WERI-Rb-1 (cell line): Measurements from ENCODE around the gene MGAT3.

Experiments used
- DNase-seq: peaks from one replicate; pipeline ENCODE4 v3.0.0-alpha.2; 2020
- H3K27ac ChIP-seq: fragments of 250-450 bp; sonication (Bioruptor Pico); 2 replicates; pipeline ENCODE4 v1.5.1; 2020; ENCODE audit warnings: mild to moderate bottlenecking, moderate library complexity
- H3K27me3 ChIP-seq: fragments of 250-450 bp; sonication (Bioruptor Pico); 2 replicates; pipeline ENCODE4 v1.5.1; 2021; ENCODE audit warnings: mild to moderate bottlenecking, low read depth, moderate library complexity; ENCODE audit not compliant: insufficient read depth, severe bottlenecking
- H3K36me3 ChIP-seq: fragments of 250-450 bp; sonication (Bioruptor Pico); 2 replicates; pipeline ENCODE4 v1.5.1; 2020; ENCODE audit warnings: mild to moderate bottlenecking, moderate library complexity
- H3K4me3 ChIP-seq: 2 replicates; pipeline ENCODE4 v1.5.1; 2011; ENCODE audit warnings: low read depth, mild to moderate bottlenecking, control low read depth, low read length
- H3K9me3 ChIP-seq: fragments of 250-450 bp; sonication (Bioruptor Pico); 2 replicates; pipeline ENCODE4 v1.5.1; 2021; ENCODE audit warnings: mild to moderate bottlenecking, moderate library complexity; ENCODE audit not compliant: severe bottlenecking
- CTCF ChIP-seq: IDR thresholded peaks from 2 replicates; pipeline ENCODE4 v1.5.1; 2011; ENCODE audit warnings: low read depth, mild to moderate bottlenecking, control low read depth, inconsistent platforms, low read length

MGAT3 gene

GRCh38 chr22:39430576-39431150 is 26.1 kb upstream of the MGAT3 start:
- Histone ChIP-seq H3K4me3 (no peak overlapping the region), H3K9me3 (no peaks in the 10 kb centered on the region), H3K27ac (no peak overlapping the region), H3K36me3 (peaks cover 36% of the 10 kb centered on the region), H3K27me3 (no peaks in the 10 kb centered on the region)
- DNase-seq = no peak
- no peak for TF ChIP-seq CTCF

DNA sequence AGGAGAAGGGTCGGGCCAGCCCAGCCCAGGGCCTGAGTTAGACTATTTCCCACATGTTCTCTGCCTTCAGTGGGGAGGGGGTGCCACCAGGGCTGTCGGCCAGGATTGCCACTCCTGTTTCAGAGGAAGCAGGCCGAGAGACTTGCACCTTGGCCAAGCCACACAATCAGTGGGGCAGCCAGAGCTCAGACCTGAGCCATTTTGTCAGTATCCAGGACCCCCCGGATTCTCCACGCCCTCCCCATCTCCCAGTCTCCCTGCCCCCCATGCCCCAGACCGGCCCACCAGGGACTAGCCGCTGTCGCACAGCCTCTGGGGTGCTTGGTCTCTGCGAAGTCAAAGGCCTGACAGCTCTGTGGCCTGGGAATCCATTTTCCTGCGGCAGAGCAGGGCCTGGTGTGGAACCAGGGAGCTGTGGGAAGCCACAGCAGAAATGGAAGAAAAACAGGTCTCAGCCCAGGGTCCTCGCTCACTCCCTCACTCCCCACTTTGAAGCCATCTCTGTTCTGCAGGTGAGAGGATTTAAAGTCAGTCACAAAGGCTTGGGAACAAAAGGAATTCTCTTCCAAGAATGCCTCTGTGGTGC is 25.5 kb upstream of the MGAT3 start:
- DNase-seq = no peak
- Histone ChIP-seq H3K4me3 (no peak overlapping the region), H3K9me3 (no peaks in the 10 kb centered on the region), H3K27ac (no peak overlapping the region), H3K27me3 (no peaks in the 10 kb centered on the region), H3K36me3 (peaks cover 32% of the 10 kb centered on the region)
- TF ChIP-seq CTCF = no peak

GRCh38 chr22:39431821-39432251 is 25.0 kb upstream of the MGAT3 start:
- Histone ChIP-seq H3K4me3 (no peak overlapping the region), H3K27ac (no peak overlapping the region), H3K27me3 (no peaks in the 10 kb centered on the region), H3K36me3 (peaks cover 29% of the 10 kb centered on the region), H3K9me3 (no peaks in the 10 kb centered on the region)
- TF ChIP-seq CTCF = no peak
- DNase-seq = no peak

DNA sequence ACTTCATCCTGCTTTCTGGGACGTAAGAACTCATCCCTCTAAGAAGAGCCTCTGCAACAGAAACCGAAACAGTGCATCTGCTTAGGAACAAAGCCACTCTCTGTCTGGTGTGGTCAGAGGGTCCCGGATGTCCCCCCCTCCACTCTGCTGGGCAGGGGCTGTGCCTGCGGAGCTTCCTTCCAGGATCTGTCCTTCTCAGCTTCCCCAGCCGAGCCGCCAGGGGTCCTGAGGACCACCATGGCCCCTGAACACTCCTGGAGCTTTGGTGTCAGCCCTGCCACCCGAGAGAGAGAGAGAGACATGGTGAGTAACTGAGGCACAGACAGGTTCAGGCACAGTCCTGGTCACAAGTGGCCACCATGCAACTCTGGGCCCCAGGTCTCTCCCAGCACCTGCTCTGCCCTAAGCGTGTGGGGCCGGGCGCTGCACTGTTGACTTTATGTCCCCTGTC is 24.4 kb upstream of the MGAT3 start:
- H3K27me3 ChIP-seq = no peaks in the 10 kb centered on the region
- peaks cover 23% of the 10 kb centered on the region for H3K36me3 ChIP-seq
- H3K9me3 ChIP-seq = no peaks in the 10 kb centered on the region
- H3K4me3 ChIP-seq = no peak overlapping the region
- no peak overlapping the region for H3K27ac ChIP-seq
- no peak for TF ChIP-seq CTCF
- no peak for DNase-seq

DNA sequence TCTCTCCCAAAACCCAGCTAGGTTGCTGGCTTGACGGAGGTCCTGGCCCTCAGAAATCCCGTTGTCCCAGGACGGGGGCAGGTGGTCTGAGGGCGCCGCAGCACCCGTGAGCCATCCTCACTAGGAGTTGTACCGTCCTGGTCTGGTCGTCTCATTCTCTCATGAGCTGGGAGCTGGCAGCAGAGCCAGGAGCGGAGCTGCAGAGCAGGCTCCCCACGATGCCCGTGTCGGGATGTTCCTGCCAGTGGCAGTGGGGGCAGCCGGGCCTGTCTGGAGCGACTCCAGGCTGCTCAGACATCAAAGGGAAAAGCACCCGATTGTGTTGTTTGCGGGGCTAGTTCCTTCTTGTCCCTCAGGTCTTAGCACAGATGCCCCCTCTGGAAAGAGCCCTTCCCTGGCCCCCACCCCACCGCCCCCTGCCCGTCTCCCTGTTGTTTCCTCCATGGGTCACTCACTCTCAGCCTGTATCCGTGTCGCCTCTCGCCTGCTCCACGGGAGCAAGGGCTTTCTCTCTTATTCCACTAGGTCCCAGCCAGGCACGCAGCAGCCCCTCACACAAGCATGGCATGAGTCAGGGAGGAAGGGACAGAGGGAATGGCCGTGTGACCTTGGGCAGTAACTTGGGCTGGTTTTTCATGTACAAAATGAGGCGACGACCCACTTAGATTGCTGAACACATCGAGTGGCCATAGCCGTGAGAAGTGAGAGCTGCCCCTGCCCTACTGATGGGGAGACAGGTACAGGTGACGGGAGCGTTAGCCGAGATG is 23.2 kb upstream of the MGAT3 start:
- Histone ChIP-seq H3K27ac (no peak overlapping the region), H3K4me3 (no peak overlapping the region), H3K36me3 (peaks cover 13% of the 10 kb centered on the region), H3K9me3 (no peaks in the 10 kb centered on the region), H3K27me3 (no peaks in the 10 kb centered on the region)
- no peak for TF ChIP-seq CTCF
- no peak for DNase-seq
